ENCODE data around the gene ZNF496. TPM values are rescaled to one million over a fixed set of nuclear protein-coding genes. Genes with fewer than 3 reads are reported as not detected.

The ZNF496 gene
- total and polyA plus RNA-seq, 2 of the 13 experiments (the other 11 are each of a cell fraction or from before 2014, with no cell fraction given), result 14.8 to 18.6 TPM

- TF ChIP-seq MTF1 (CRISPR knock-in tag; IDR thresholded peaks at IDR 0.05) (no peak), HNF1A (IDR thresholded peaks at IDR 0.05; ENCODE audit: low read depth) (no peak), HNF1A (CRISPR knock-in tag; IDR thresholded peaks at IDR 0.05; ENCODE audit: borderline replicate concordance) (no peak), CSRNP1 (CRISPR knock-in tag; IDR thresholded peaks at IDR 0.05) (no peak), PCBP1 (IDR thresholded peaks at IDR 0.05; ENCODE audit: borderline replicate concordance, low read depth, low read length) (no peak), ZNF776 (CRISPR knock-in tag; IDR thresholded peaks at IDR 0.05) (no peak)
Observed at GRCh38 chr1:247359559-247359958, 27.9 kb upstream of the ZNF496 start (continued).

GRCh38 chr1:247358920-247359319, 27.3 kb upstream of the ZNF496 start:
- ATAC-seq (no peak), FAIRE-seq (no peak)
- no peak for TF ChIP-seq ZNF451 (CRISPR knock-in tag; IDR thresholded peaks at IDR 0.05)
- TF ChIP-seq RXRA (CRISPR knock-in tag; IDR thresholded peaks at IDR 0.05), result no peak
- TF ChIP-seq GTF3A (CRISPR knock-in tag; conservative IDR thresholded peaks at IDR 0.05), result no peak
- TF ChIP-seq ZNF724P (CRISPR knock-in tag; IDR thresholded peaks at IDR 0.05; ENCODE audit: borderline replicate concordance), result no peak
- no peak for TF ChIP-seq TBP (CRISPR knock-in tag; IDR thresholded peaks at IDR 0.05)
- TF ChIP-seq MEF2D (CRISPR knock-in tag; IDR thresholded peaks at IDR 0.05), result no peak
- TF ChIP-seq ZNF282 (IDR thresholded peaks at IDR 0.05; ENCODE audit: partially characterized antibody), result no peak
- TF ChIP-seq HNF1A (IDR thresholded peaks at IDR 0.05; ENCODE audit: low read depth), result no peak
- no peak for TF ChIP-seq HNF1A (CRISPR knock-in tag; IDR thresholded peaks at IDR 0.05; ENCODE audit: borderline replicate concordance)

More at GRCh38 chr1:247358920-247359319, 27.3 kb upstream of the ZNF496 start:
- Histone ChIP-seq H3K4me3 (replicated peaks in 1 of 3; ENCODE audit: insufficient read depth in 1 of 3, low read depth in 2 of 3, low read length in 3 of 3) (no peak overlapping the region), H3K9ac (ENCODE audit: insufficient read depth, low read depth, low read length) (no peak overlapping the region), H2AFZ (ENCODE audit: low read length) (no peak overlapping the region), H3K27ac (ENCODE audit: extremely low read length, insufficient read depth, low read length) (no peak overlapping the region), H4K20me1 (ENCODE audit: insufficient read depth, low read length) (no peaks in the 10 kb centered on the region), H3K4me2 (ENCODE audit: low read depth, low read length) (no peak overlapping the region), H3K4me1 (ENCODE audit: insufficient read depth, low read length) (no peaks in the 10 kb centered on the region), H3K79me2 (ENCODE audit: insufficient read depth, low read length) (no peaks in the 10 kb centered on the region), H3K9me3 (ENCODE audit: low read length) (no peaks in the 10 kb centered on the region), H3K27me3 (ENCODE audit: control insufficient read depth in 1 of 2, insufficient read depth in 2 of 2, low read length in 2 of 2) (peaks cover 0 to 32% of the 10 kb centered on the region in 2 experiments; a peak in 3 of 5 replicates), H3K36me3 (replicated peaks in 1 of 2; ENCODE audit: control insufficient read depth in 1 of 2, insufficient read depth in 2 of 2, low read length in 2 of 2) (no peaks in the 10 kb centered on the region)
- 40% methylated on average over 5 of the region's 5 CpGs for WGBS (ENCODE audit: low lambda C conversion rate)
- in situ Hi-C loops (cut with HindIII; ENCODE audit: extremely low pct_ligation_motif_present, low pct_unique_long_range_greater_than_20kb) (no loop called here), intact Hi-C loops (cut with micrococcal nuclease; ENCODE audit: unreplicated experiment) (no loop called here)
- ChIA-PET CTCF (ENCODE audit: low intra/inter-chr PET ratio, low total read pairs) (no interaction called here), POLR2A (no interaction called here)
- no TSS peak for BruUV-seq (replicated peaks)
- DNase-seq (ENCODE audit: low spot score), result no peak
